Upper lobe of left lung (tissue), 4 donors: ENCODE data around the gene TBC1D9B.

Experiments
- EP300 ChIP-seq, 4 donors: sonication (generic); formaldehyde crosslinking; IDR thresholded peaks; one replicate each; pipeline ENCODE4 v1.5.1; 2017; ENCODE audit warnings: antibody characterized with exemption in 4 of 4, control low read depth in 2 of 4
- POLR2A ChIP-seq, 4 donors: fragments of 450-650 bp; IDR thresholded peaks; one replicate each; pipeline ENCODE4 v1.5.1; 2016 to 2017; ENCODE audit warnings: antibody characterized with exemption in 4 of 4, mild to moderate bottlenecking in 2 of 4
- POLR2AphosphoS5 ChIP-seq, 2 donors: sonication (generic); formaldehyde crosslinking; IDR thresholded peaks; one replicate each; pipeline ENCODE4 v1.5.1; 2017; ENCODE audit warnings: antibody characterized with exemption in 2 of 2
- TF ChIP-seq, protein P1 (sequence below), 6 experiments: fragments of 450-650 bp in 4 of 6; fragments of 200-600 bp in 2 of 6; sonication (generic) in 2 of 6; IDR thresholded peaks; one replicate each; pipeline ENCODE4 v1.5.1; 2016 to 2019; ENCODE audit warnings: antibody characterized with exemption in 6 of 6

DNA sequence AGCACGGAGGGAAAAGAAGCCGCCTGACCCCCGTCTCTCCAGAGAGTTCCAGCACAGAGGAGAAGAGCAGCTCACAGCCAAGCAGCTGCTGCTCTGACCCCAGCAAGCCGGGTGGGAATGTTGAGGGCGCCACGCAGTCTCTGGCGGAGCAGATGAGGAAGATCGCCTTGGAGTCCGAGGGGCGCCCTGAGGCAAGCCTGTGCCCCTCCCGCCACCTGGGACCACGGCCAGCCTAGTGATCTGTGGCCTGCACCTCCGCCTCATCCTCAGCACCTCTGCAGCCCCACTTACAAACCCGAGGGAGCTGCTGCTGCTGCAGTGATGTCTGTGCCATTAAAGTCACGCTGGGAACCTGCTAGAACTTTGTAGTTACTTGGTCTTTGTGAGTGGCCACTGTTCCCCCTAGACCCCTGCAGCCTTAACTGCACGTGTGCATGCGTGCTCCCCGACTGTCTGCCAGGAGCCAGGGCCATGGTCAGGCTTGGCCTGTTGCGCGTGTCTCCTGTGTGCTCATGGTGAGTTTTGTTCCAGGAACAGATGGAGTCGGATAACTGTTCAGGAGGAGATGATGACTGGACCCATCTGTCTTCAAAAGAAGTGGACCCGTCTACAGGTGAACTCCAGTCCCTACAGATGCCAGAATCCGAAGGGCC, 74.5 kb downstream of the TBC1D9B start:
- TF ChIP-seq, protein P1, sequence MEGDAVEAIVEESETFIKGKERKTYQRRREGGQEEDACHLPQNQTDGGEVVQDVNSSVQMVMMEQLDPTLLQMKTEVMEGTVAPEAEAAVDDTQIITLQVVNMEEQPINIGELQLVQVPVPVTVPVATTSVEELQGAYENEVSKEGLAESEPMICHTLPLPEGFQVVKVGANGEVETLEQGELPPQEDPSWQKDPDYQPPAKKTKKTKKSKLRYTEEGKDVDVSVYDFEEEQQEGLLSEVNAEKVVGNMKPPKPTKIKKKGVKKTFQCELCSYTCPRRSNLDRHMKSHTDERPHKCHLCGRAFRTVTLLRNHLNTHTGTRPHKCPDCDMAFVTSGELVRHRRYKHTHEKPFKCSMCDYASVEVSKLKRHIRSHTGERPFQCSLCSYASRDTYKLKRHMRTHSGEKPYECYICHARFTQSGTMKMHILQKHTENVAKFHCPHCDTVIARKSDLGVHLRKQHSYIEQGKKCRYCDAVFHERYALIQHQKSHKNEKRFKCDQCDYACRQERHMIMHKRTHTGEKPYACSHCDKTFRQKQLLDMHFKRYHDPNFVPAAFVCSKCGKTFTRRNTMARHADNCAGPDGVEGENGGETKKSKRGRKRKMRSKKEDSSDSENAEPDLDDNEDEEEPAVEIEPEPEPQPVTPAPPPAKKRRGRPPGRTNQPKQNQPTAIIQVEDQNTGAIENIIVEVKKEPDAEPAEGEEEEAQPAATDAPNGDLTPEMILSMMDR (IDR thresholded peaks at IDR 0.05): no peak
- no peak for TF ChIP-seq POLR2A (IDR thresholded peaks at IDR 0.05)
- TF ChIP-seq POLR2AphosphoS5 (IDR thresholded peaks at IDR 0.05): no peak
- no peak for TF ChIP-seq EP300 (IDR thresholded peaks at IDR 0.05)
